ENCODE results near the gene FARSB.
"Not testable (repeated sequence)": the region's sequence is repeated elsewhere in the genome, so short reads cannot be mapped to it uniquely, and the experiment has no call there.

The FARSB gene

DNA sequence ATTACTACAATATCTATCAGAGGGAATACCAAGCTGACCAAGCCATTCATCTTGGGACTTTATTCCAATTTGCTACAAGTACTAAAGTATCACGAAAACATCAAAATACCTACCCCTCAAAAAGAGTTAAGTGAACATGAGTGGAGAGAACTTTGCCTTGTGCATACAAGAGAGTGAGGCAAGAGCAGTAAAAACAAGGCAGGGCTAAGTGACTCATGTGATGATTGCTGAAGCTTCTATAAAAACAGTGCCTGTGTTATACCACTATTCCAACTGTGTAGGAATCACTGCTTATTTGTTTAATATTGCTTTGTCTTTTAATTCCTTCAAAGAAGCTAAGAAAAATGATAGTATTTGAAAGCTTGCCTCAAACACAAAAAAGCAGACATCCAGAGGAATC lies 61.2 kb downstream of the FARSB start:
- TF ChIP-seq, protein P1, sequence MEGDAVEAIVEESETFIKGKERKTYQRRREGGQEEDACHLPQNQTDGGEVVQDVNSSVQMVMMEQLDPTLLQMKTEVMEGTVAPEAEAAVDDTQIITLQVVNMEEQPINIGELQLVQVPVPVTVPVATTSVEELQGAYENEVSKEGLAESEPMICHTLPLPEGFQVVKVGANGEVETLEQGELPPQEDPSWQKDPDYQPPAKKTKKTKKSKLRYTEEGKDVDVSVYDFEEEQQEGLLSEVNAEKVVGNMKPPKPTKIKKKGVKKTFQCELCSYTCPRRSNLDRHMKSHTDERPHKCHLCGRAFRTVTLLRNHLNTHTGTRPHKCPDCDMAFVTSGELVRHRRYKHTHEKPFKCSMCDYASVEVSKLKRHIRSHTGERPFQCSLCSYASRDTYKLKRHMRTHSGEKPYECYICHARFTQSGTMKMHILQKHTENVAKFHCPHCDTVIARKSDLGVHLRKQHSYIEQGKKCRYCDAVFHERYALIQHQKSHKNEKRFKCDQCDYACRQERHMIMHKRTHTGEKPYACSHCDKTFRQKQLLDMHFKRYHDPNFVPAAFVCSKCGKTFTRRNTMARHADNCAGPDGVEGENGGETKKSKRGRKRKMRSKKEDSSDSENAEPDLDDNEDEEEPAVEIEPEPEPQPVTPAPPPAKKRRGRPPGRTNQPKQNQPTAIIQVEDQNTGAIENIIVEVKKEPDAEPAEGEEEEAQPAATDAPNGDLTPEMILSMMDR (IDR thresholded peaks at IDR 0.05; ENCODE audit: insufficient read depth, low read length, missing control alignments): no peak
- no peak overlapping the region for H3K4me3 ChIP-seq (ENCODE audit: low read depth, low read length)
- POLR2A ChIA-PET: no interaction called here
- no peak for DNase-seq (ENCODE audit: low read depth, low spot score)
- CTCF ChIA-PET: interaction anchor here (0.9 to 3.0 kb wide), 7 partner anchors 12 to 569 kb away, joined by 3 to 11 read pairs (median 3); no protein-coding TSS in a partner anchor

DNA sequence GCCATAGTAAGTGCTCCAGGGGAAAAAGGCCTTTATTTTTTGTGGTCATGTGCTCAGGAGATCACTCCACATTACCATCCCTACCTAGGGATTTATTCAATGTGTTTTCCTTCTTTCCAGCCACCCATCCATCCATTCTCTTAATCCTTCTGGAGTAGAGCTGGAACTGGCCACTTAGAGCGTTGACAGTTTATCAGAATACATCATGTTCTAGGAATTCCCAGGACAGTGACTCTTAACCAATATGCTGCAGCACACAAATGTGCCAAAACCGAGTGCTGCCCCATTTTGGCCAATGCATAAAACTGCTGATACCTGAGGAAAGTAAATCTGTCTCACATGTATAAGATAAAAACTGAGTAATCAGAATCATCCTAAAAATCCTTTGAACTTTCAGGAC lies 63.7 kb downstream of the FARSB start:
- ChIA-PET CTCF (interaction anchor here (1.0 to 1.3 kb wide), 2 partner anchors 12 to 554 kb away, joined by 3 to 4 read pairs; no protein-coding TSS in a partner anchor), POLR2A (no interaction called here)
- no peak overlapping the region for H3K4me3 ChIP-seq (ENCODE audit: low read depth, low read length)
- no peak for DNase-seq (ENCODE audit: low read depth, low spot score)
- TF ChIP-seq, protein P1 (IDR thresholded peaks at IDR 0.05; ENCODE audit: insufficient read depth, low read length, missing control alignments): no peak

DNA sequence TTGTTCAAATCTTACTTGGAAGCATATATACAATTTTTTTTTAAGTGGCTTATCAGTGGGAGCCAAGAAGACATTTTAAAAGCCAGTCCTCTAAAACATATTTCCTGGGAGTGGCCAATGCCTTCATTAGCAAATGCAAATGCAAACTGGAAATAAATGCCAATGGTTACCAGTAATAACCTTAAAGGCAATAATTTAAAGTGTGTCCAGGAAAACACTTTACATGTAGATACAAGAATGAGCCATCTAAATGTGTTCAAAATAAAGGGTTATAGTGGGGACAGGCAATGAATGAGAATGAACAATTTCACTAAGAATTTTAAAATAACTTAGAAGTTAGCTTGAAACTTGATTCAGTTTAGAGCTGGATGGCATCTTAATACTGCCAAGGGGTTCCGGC lies 64.2 kb downstream of the FARSB start:
- ChIA-PET CTCF (interaction anchor here (0.9 to 1.3 kb wide), 2 partner anchors 12 to 29 kb away, joined by 3 to 4 read pairs; no protein-coding TSS in a partner anchor), POLR2A (no interaction called here)
- TF ChIP-seq, protein P1 (IDR thresholded peaks at IDR 0.05; ENCODE audit: insufficient read depth, low read length, missing control alignments): no peak
- DNase-seq (ENCODE audit: low read depth, low spot score): no peak
- H3K4me3 ChIP-seq (ENCODE audit: low read depth, low read length): no peak overlapping the region

DNA sequence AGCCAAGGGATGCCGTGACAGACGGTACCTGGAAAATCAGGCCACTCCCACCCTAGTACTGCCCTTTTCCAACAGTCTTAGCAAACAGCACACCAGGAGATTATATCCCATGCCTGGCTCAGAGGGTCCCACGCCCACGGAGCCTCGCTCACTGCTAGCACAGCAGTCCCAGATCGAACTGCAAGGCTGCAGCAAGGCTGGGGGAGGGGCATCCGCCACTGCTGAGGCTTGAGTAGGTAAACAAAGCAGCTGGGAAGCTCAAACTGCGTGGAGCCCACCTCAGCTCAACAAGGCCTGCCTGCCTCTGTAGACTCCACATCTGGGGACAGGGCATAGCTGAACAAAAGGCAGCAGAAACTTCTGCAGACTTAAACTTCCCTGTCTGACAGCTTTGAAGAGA lies 71.3 kb downstream of the FARSB start:
- CTCF ChIA-PET: interaction anchor here (1.5 to 2.0 kb wide), 2 partner anchors 9 to 16 kb away, joined by 3 to 4 read pairs; no protein-coding TSS in a partner anchor
- DNase-seq (ENCODE audit: low read depth, low spot score); H3K4me3 ChIP-seq (ENCODE audit: low read depth, low read length); POLR2A ChIA-PET: not testable (repeated sequence)

GRCh38 chr2:222582928-222583327 lies 73.0 kb downstream of the FARSB start:
- ChIA-PET POLR2A (no interaction called here), CTCF (interaction anchor here (2.0 kb wide), 1 partner anchor 18 kb away, joined by 4 read pairs; no protein-coding TSS in a partner anchor)
- no peak for DNase-seq (ENCODE audit: low read depth, low spot score)
- TF ChIP-seq, protein P1 (IDR thresholded peaks at IDR 0.05; ENCODE audit: insufficient read depth, low read length, missing control alignments): peak; percentile 1
- no peak overlapping the region for H3K4me3 ChIP-seq (ENCODE audit: low read depth, low read length)

DNA sequence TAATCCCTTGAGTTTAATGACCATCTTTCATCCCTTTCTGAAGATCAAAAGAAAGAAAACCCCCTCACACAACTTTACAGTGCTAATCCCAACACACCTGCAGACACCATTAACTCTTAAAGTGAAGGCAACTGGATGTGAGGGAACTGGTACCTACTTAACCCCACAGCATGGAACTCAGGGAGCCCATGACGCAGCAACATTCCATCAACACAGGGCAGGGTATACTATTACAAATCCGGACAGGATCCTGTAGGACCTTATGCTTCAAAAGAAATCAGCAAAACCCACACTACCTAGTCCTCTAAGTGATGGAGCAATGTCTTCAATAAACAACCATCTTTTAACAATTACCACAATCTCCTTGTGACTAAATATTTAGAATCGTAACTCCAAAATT lies 78.6 kb downstream of the FARSB start:
- H3K4me3 ChIP-seq (ENCODE audit: low read depth, low read length): no peak overlapping the region
- ChIA-PET CTCF (no interaction called here), POLR2A (no interaction called here)
- TF ChIP-seq, protein P1 (IDR thresholded peaks at IDR 0.05; ENCODE audit: insufficient read depth, low read length, missing control alignments): no peak
- DNase-seq (ENCODE audit: low read depth, low spot score): no peak
